Measurements from ENCODE around the gene IFNGR2. TPM values are rescaled to one million over a fixed set of nuclear protein-coding genes. Genes with fewer than 3 reads are reported as not detected.

Gene IFNGR2
- total and polyA plus RNA-seq, 2 experiments from 2014 or later: 21.9 to 29.4 TPM

DNA sequence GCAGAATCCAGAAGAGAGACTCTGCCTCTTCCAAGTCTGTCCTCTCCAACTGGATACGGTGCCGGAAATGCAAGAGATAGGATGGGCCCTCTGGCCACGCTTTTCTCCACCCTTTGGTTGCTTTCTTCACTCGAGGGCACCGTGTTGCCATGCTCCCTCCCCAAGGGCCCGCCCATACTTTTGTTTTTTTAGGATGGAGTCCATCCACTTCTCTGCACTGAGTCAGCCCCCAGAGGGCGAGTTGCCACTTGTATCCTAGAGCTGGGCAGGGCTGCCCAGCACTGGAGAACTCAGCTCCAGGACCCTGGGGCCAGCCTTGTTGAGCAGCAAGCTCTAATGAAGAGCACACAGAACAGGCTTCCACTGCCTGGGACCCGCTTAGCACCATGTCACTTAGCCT lies 25.5 kb downstream of the IFNGR2 start (continued):
- TF ChIP-seq ZNF462 (CRISPR knock-in tag; IDR thresholded peaks at IDR 0.05) (no peak), EZH2 (IDR thresholded peaks at IDR 0.05; ENCODE audit: low read depth, unreplicated experiment) (no peak), POLR2AphosphoS5 (IDR thresholded peaks at IDR 0.05; ENCODE audit: low read depth) (no peak)

DNA sequence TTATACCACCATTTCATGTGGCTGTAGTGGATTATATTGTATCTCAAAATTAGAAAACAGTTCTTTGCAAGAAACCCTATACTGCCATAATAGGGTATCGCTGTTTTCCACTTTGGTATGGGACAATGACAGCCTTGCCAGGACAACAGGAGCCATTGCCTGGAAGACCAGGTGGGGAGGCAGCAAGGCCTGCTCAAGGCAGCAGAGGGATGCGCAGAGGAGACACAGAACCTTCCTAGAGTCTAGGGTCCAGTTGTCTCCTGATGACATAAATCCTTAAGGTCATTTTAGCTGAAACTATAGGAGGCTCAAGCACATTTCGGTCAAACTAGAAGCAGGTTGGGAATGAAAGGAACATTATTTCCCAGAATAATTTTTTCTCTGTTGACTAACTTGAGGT lies 27.6 kb downstream of the IFNGR2 start:
- 0 out of 2 replicates have a peak, but pooled peaks cover 4% of the 10 kb centered on the region for H3F3A ChIP-seq (replicated peaks; ENCODE audit: low read depth)
- peaks cover 4% of the 10 kb centered on the region for H3K27me3 Mint-ChIP-seq (ENCODE audit: insufficient read depth, low read depth, poor library complexity)
- no peak overlapping the region for H3K4me2 ChIP-seq
- no peak overlapping the region for H3K27ac ChIP-seq (ENCODE audit: low read depth)
- no peaks in the 10 kb centered on the region for H3K9me3 Mint-ChIP-seq
- no peak overlapping the region for H3K4me3 Mint-ChIP-seq
- H3K36me3 ChIP-seq (ENCODE audit: insufficient read depth): peaks cover 14% of the 10 kb centered on the region
- DNase-seq (ENCODE audit: low spot score): no peak
- H3K4me1 Mint-ChIP-seq: no peaks in the 10 kb centered on the region
- no peak overlapping the region for H3K4me3 ChIP-seq
- no peak overlapping the region for H3K27ac Mint-ChIP-seq
- H3K36me3 Mint-ChIP-seq (ENCODE audit: low read depth): peaks cover 58% of the 10 kb centered on the region
- no peak for ATAC-seq
- no peak overlapping the region for H2AFZ ChIP-seq
- H3K4me1 ChIP-seq (ENCODE audit: insufficient read depth): no peaks in the 10 kb centered on the region
- H4K20me1 ChIP-seq (replicated peaks; ENCODE audit: insufficient read depth): peaks cover 4% of the 10 kb centered on the region
- H3K79me2 ChIP-seq (replicated peaks; ENCODE audit: insufficient read depth): no peaks in the 10 kb centered on the region
- no peaks in the 10 kb centered on the region for H3K9me2 ChIP-seq (ENCODE audit: insufficient read depth)
- H3K27me3 ChIP-seq (ENCODE audit: insufficient read depth): no peaks in the 10 kb centered on the region
- no peak for TF ChIP-seq EZH2phosphoT487 (IDR thresholded peaks at IDR 0.05; ENCODE audit: unreplicated experiment)
- TF ChIP-seq JUNB (IDR thresholded peaks at IDR 0.05; ENCODE audit: unreplicated experiment): no peak
- TF ChIP-seq ZNF462 (CRISPR knock-in tag; IDR thresholded peaks at IDR 0.05): no peak
- no peak for TF ChIP-seq NANOG (IDR thresholded peaks at IDR 0.05; ENCODE audit: borderline replicate concordance)
